HepG2 (cell line): ENCODE measurements around the gene MAPK8IP1. TPM values are rescaled to one million over a fixed set of nuclear protein-coding genes. Genes with fewer than 3 reads are reported as not detected.

Experiments
- ETV6 ChIP-seq: sonication (generic); formaldehyde crosslinking; conservative IDR thresholded peaks from 2 replicates; pipeline ENCODE4 v1.4.0; 2020; ENCODE audit warnings: missing genetic modification reagents
- FOXJ3 ChIP-seq: sonication (generic); formaldehyde crosslinking; IDR thresholded peaks from 2 replicates; pipeline ENCODE4 v1.4.0; 2020; ENCODE audit warnings: missing genetic modification reagents, mild to moderate bottlenecking, borderline replicate concordance
- LCORL ChIP-seq, 2 experiments: fragments of 450-650 bp in 1 of 2; sonication (generic) in 1 of 2; formaldehyde crosslinking in 1 of 2; IDR thresholded peaks; 2 replicates each; pipeline versions ENCODE4 v1.5.0 to v1.6.1; 2017 to 2020; ENCODE audit warnings: antibody characterized with exemption in 1 of 2, missing genetic modification reagents in 1 of 2
- NCOA2 ChIP-seq: sonication (generic); formaldehyde crosslinking; IDR thresholded peaks from 2 replicates; pipeline ENCODE4 v1.8.0; 2022; ENCODE audit warnings: inconsistent platforms
- NCOR1 ChIP-seq: fragments of 200-600 bp; sonication (generic); IDR thresholded peaks from 2 replicates; pipeline ENCODE4 v1.7.0; 2017; ENCODE audit warnings: antibody characterized with exemption, low read length, borderline replicate concordance
- SIN3A ChIP-seq: IDR thresholded peaks from 2 replicates; pipeline ENCODE4 v1.6.1; 2011; ENCODE audit warnings: low read depth, mild to moderate bottlenecking, control low read depth, low read length, borderline replicate concordance
- TCF7 ChIP-seq: sonication (generic); IDR thresholded peaks from 2 replicates; pipeline ENCODE4 v1.6.1; 2016; ENCODE audit warnings: antibody characterized with exemption, low read depth
- THAP11 ChIP-seq: IDR thresholded peaks from 2 replicates; pipeline ENCODE4 v1.6.1; 2016; ENCODE audit warnings: missing biosample characterization, missing genetic modification reagents
- ZNF138 ChIP-seq: sonication (generic); formaldehyde crosslinking; IDR thresholded peaks from 2 replicates; pipeline ENCODE4 v1.5.0; 2020; ENCODE audit warnings: mild to moderate bottlenecking, low read depth, missing genetic modification reagents
- ZNF234 ChIP-seq: sonication (generic); formaldehyde crosslinking; conservative IDR thresholded peaks from 2 replicates; pipeline ENCODE4 v1.5.1; 2020; ENCODE audit warnings: mild to moderate bottlenecking, missing genetic modification reagents
- ZNF354B ChIP-seq: sonication (generic); formaldehyde crosslinking; IDR thresholded peaks from 2 replicates; pipeline ENCODE4 v1.8.0; 2022; ENCODE audit warnings: mild to moderate bottlenecking, missing genetic modification reagents
- ZNF558 ChIP-seq: sonication (generic); formaldehyde crosslinking; IDR thresholded peaks from 2 replicates; pipeline ENCODE4 v1.9.0; 2022; ENCODE audit warnings: mild to moderate bottlenecking, missing genetic modification reagents, borderline replicate concordance
- ZNF878 ChIP-seq: sonication (generic); formaldehyde crosslinking; IDR thresholded peaks from 2 replicates; pipeline ENCODE4 v1.8.1; 2023; ENCODE audit warnings: mild to moderate bottlenecking, missing genetic modification reagents, moderate library complexity
- polyA plus RNA-seq, 8 experiments: library from polyadenylated mRNA; depleted of rRNA in 3 of 8; stranded (reverse) in 7 of 8; unstranded in 1 of 8; fragments of >200 nt; fragmentation: Illumina TruSeq in 4 of 8; extraction: Trizol in 4 of 8; gene quantifications; 2 replicates each; pipeline versions ENCODE4 v1.2.1 to v1.2.3, GENCODE V29; 2011 to 2016; ENCODE audit warnings: low read depth in 4 of 8, missing spikeins in 1 of 8, mixed read lengths in 1 of 8; ENCODE audit not compliant: insufficient read depth in 1 of 8
- total RNA-seq, 5 experiments: library from RNA; depleted of rRNA; stranded (reverse); fragments of >200 nt; fragmentation: Illumina TruSeq; extraction: Trizol; gene quantifications; 2 replicates each; pipeline ENCODE4 v1.2.3, GENCODE V29; 2016; ENCODE audit warnings: low read depth in 1 of 5
- TF ChIP-seq, protein P1 (sequence below), 2 experiments: IDR thresholded peaks; 2 replicates each; pipeline ENCODE4 v1.6.1; 2011 to 2012; ENCODE audit warnings: low read length in 2 of 2, borderline replicate concordance in 1 of 2, low read depth in 1 of 2, mild to moderate bottlenecking in 1 of 2, moderate library complexity in 1 of 2
- TF ChIP-seq, protein P2 (sequence below): conservative IDR thresholded peaks from 2 replicates; pipeline ENCODE4 v1.6.1; 2018; ENCODE audit warnings: missing genetic modification reagents
- TF ChIP-seq, protein P3 (sequence below): sonication (generic); formaldehyde crosslinking; IDR thresholded peaks from 2 replicates; pipeline ENCODE4 v1.4.0; 2020; ENCODE audit warnings: missing genetic modification reagents
- TF ChIP-seq, protein P4 (sequence below): sonication (generic); formaldehyde crosslinking; IDR thresholded peaks from 2 replicates; pipeline ENCODE4 v1.8.1; 2023; ENCODE audit warnings: mild to moderate bottlenecking, missing genetic modification reagents
- TF ChIP-seq, protein P5 (sequence below): IDR thresholded peaks from 2 replicates; pipeline ENCODE4 v1.6.1; 2016; ENCODE audit warnings: control low read depth

The MAPK8IP1 gene
- total and polyA plus RNA-seq, 2 of the 13 experiments (the other 11 are each of a cell fraction or from before 2014, with no cell fraction given), result 2.2 to 4.2 TPM

DNA sequence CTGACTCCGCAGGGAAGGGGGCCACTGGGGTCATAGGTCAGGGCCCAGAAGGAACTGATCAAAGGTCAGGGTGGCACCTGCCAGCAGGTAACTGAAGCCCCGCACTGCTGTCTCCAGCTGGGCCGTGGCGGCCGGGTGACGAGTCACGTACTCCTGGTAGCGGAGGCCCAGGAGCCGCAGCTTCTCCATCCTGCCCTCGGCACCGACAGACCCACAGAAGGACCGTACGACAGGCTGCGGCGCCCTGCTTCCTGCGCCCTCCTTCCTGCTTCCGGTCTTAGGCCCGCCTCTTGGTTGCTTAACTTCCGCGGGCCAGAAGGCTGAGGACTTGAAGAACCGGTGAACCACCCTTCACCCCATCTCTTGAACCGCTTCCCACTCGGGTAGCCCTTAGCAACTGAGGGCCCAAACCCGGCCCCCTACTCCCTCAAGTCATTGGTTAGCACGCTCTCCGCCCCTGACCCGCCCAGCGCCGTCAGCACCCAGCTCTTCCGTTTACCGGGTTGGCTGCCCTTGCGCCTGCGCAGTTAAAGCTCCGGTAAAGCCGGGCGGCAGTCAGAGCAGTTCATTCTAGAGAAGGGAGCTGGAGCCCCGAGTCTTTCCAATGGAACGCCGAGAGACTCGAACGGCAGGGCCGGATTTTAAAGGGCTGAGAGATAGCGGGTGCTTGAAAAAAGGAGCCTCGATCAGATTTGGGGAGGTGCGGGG, 32.3 kb downstream of the MAPK8IP1 start, which contains the start of gene PEX16 (continued):
- TF ChIP-seq, protein P1, sequence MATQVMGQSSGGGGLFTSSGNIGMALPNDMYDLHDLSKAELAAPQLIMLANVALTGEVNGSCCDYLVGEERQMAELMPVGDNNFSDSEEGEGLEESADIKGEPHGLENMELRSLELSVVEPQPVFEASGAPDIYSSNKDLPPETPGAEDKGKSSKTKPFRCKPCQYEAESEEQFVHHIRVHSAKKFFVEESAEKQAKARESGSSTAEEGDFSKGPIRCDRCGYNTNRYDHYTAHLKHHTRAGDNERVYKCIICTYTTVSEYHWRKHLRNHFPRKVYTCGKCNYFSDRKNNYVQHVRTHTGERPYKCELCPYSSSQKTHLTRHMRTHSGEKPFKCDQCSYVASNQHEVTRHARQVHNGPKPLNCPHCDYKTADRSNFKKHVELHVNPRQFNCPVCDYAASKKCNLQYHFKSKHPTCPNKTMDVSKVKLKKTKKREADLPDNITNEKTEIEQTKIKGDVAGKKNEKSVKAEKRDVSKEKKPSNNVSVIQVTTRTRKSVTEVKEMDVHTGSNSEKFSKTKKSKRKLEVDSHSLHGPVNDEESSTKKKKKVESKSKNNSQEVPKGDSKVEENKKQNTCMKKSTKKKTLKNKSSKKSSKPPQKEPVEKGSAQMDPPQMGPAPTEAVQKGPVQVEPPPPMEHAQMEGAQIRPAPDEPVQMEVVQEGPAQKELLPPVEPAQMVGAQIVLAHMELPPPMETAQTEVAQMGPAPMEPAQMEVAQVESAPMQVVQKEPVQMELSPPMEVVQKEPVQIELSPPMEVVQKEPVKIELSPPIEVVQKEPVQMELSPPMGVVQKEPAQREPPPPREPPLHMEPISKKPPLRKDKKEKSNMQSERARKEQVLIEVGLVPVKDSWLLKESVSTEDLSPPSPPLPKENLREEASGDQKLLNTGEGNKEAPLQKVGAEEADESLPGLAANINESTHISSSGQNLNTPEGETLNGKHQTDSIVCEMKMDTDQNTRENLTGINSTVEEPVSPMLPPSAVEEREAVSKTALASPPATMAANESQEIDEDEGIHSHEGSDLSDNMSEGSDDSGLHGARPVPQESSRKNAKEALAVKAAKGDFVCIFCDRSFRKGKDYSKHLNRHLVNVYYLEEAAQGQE (IDR thresholded peaks at IDR 0.05; ENCODE audit: borderline replicate concordance in 1 of 2, low read depth in 1 of 2, low read length in 2 of 2), result peak in 1 of 2 experiments; percentile 17; a peak in 1 of 4 replicates
- TF ChIP-seq THAP11 (CRISPR knock-in tag) (peak; percentile 87), NCOR1 (no peak), SIN3A (peak; percentile 95; the same call in 1 of the 2 replicates), NCOA2 (CRISPR knock-in tag) (no peak; the same call in 1 of the 2 replicates), ZNF138 (no peak), ZNF558 (CRISPR knock-in tag) (no peak), ZNF354B (no peak), FOXJ3 (no peak), TCF7 (no peak), ZNF234 (CRISPR knock-in tag) (no peak), ETV6 (peak; percentile 26; the same call in 1 of the 2 replicates), ZNF878 (CRISPR knock-in tag) (no peak), LCORL (IDR thresholded peaks at IDR 0.05) (no peak), LCORL (CRISPR knock-in tag; IDR thresholded peaks at IDR 0.05) (peak; percentile 48; the same call in 1 of the 2 replicates)
- TF ChIP-seq, protein P2, sequence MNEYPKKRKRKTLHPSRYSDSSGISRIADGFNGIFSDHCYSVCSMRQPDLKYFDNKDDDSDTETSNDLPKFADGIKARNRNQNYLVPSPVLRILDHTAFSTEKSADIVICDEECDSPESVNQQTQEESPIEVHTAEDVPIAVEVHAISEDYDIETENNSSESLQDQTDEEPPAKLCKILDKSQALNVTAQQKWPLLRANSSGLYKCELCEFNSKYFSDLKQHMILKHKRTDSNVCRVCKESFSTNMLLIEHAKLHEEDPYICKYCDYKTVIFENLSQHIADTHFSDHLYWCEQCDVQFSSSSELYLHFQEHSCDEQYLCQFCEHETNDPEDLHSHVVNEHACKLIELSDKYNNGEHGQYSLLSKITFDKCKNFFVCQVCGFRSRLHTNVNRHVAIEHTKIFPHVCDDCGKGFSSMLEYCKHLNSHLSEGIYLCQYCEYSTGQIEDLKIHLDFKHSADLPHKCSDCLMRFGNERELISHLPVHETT (CRISPR knock-in tag), result peak; percentile 73; the same call in 1 of the 2 replicates
- TF ChIP-seq, protein P3, sequence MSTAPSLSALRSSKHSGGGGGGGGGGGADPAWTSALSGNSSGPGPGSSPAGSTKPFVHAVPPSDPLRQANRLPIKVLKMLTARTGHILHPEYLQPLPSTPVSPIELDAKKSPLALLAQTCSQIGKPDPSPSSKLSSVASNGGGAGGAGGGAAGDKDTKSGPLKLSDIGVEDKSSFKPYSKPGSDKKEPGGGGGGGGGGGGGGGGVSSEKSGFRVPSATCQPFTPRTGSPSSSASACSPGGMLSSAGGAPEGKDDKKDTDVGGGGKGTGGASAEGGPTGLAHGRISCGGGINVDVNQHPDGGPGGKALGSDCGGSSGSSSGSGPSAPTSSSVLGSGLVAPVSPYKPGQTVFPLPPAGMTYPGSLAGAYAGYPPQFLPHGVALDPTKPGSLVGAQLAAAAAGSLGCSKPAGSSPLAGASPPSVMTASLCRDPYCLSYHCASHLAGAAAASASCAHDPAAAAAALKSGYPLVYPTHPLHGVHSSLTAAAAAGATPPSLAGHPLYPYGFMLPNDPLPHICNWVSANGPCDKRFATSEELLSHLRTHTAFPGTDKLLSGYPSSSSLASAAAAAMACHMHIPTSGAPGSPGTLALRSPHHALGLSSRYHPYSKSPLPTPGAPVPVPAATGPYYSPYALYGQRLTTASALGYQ (CRISPR knock-in tag), result no peak; the same call in 1 of the 2 replicates
- TF ChIP-seq, protein P4, sequence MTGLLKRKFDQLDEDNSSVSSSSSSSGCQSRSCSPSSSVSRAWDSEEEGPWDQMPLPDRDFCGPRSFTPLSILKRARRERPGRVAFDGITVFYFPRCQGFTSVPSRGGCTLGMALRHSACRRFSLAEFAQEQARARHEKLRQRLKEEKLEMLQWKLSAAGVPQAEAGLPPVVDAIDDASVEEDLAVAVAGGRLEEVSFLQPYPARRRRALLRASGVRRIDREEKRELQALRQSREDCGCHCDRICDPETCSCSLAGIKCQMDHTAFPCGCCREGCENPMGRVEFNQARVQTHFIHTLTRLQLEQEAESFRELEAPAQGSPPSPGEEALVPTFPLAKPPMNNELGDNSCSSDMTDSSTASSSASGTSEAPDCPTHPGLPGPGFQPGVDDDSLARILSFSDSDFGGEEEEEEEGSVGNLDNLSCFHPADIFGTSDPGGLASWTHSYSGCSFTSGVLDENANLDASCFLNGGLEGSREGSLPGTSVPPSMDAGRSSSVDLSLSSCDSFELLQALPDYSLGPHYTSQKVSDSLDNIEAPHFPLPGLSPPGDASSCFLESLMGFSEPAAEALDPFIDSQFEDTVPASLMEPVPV (CRISPR knock-in tag), result peak; percentile 53; the same call in 1 of the 2 replicates
- TF ChIP-seq, protein P5, sequence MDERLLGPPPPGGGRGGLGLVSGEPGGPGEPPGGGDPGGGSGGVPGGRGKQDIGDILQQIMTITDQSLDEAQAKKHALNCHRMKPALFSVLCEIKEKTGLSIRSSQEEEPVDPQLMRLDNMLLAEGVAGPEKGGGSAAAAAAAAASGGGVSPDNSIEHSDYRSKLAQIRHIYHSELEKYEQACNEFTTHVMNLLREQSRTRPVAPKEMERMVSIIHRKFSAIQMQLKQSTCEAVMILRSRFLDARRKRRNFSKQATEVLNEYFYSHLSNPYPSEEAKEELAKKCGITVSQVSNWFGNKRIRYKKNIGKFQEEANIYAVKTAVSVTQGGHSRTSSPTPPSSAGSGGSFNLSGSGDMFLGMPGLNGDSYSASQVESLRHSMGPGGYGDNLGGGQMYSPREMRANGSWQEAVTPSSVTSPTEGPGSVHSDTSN (CRISPR knock-in tag), result no peak
